PC-9 (cell line): ENCODE results near the gene PDHA1.

Source experiments
- CTCF ChIP-seq: fragments of 200-600 bp; sonication (generic); conservative IDR thresholded peaks from 2 replicates; pipeline ENCODE4 v1.6.1; 2017; ENCODE audit warnings: mixed run types, antibody characterized with exemption, mild to moderate bottlenecking, moderate library complexity
- EZH2 ChIP-seq: fragments of 200-600 bp; sonication (generic); IDR thresholded peaks from 2 replicates; pipeline ENCODE4 v1.8.0; 2017; ENCODE audit warnings: antibody characterized with exemption, low read depth

- TF ChIP-seq CTCF (no peak), EZH2 (no peak)
Observed at GRCh38 chrX:19343535-19344408, at the start of gene PDHA1.
